Tibial nerve (tissue), 4 donors: Measurements from ENCODE around the gene SYK. TPM values are rescaled to one million over a fixed set of nuclear protein-coding genes. Genes with fewer than 3 reads are reported as not detected.

Source experiments
- DNase-seq, 2 donors: peaks; one replicate each; pipeline ENCODE4 v3.0.0-alpha.2; 2019; ENCODE audit warnings: low spot score in 2 of 2
- H3K27ac ChIP-seq, 4 donors: fragments of 200-600 bp; sonication (generic) in 3 of 4; one replicate each; pipeline ENCODE4 v1.5.1; 2017 to 2019; ENCODE audit warnings: mild to moderate bottlenecking in 1 of 4
- H3K27me3 ChIP-seq, 2 donors: fragments of 200-600 bp; sonication (generic) in 1 of 2; one replicate each; pipeline versions ENCODE4 v1.5.1 to v1.6.0; 2017 to 2019
- H3K36me3 ChIP-seq, 3 donors: fragments of 200-600 bp; sonication (generic); one replicate each; pipeline ENCODE4 v1.5.1; 2018 to 2019
- H3K4me1 ChIP-seq, 4 donors: fragments of 200-600 bp; sonication (generic) in 3 of 4; one replicate each; pipeline ENCODE4 v1.5.1; 2017 to 2019
- H3K4me3 ChIP-seq, 4 donors: fragments of 200-600 bp; sonication (generic) in 3 of 4; one replicate each; pipeline ENCODE4 v1.5.1; 2017 to 2019; ENCODE audit warnings: mild to moderate bottlenecking in 1 of 4, moderate library complexity in 1 of 4
- H3K9me3 ChIP-seq, 4 donors: fragments of 200-600 bp; sonication (generic) in 3 of 4; one replicate each; pipeline ENCODE4 v1.5.1; 2017 to 2019
- CTCF ChIP-seq, 5 experiments: fragments of 200-600 bp in 3 of 5; fragments of 450-650 bp in 2 of 5; sonication (generic) in 3 of 5; IDR thresholded peaks; one replicate each; pipeline ENCODE4 v1.5.1; 2016 to 2019; ENCODE audit warnings: antibody characterized with exemption in 5 of 5, mild to moderate bottlenecking in 3 of 5, moderate library complexity in 2 of 5
- EP300 ChIP-seq, 2 donors: sonication (generic); formaldehyde crosslinking; IDR thresholded peaks; one replicate each; pipeline ENCODE4 v1.6.1; 2017; ENCODE audit warnings: antibody characterized with exemption in 2 of 2, mild to moderate bottlenecking in 1 of 2
- POLR2A ChIP-seq, 2 donors: fragments of 450-650 bp; IDR thresholded peaks; one replicate each; pipeline ENCODE4 v1.6.1; 2017; ENCODE audit warnings: antibody characterized with exemption in 2 of 2, mild to moderate bottlenecking in 2 of 2, moderate library complexity in 2 of 2
- WGBS, 2 donors: methylation state at CpG; one replicate each; pipeline ENCODE4 v1.1.5; 2018; 5-methylcytosine and 5-hydroxymethylcytosine counted together
- total RNA-seq, 4 donors: library from RNA; depleted of rRNA; stranded (reverse); fragments of >200 nt; gene quantifications; one replicate each; pipeline ENCODE4 v1.1.0, GENCODE V29; 2016

SYK gene
- total RNA-seq, 4 donors from 2014 or later = 8.0 to 20.7 (median 13.2) TPM

- H3K9me3 ChIP-seq = no peaks in the 10 kb centered on the region
- H3K27me3 ChIP-seq = no peaks in the 10 kb centered on the region
- no peaks in the 10 kb centered on the region for H3K4me1 ChIP-seq
- peaks cover 0 to 30% (median 0%) of the 10 kb centered on the region in 3 donors for H3K36me3 ChIP-seq
- WGBS, 2 donors = 62 to 78% methylated on average over 5 of the region's 5 CpGs
- no peak for DNase-seq
- no peak overlapping the region for H3K4me3 ChIP-seq
- no peak overlapping the region for H3K27ac ChIP-seq
- TF ChIP-seq CTCF (IDR thresholded peaks at IDR 0.05) (no peak), EP300 (IDR thresholded peaks at IDR 0.05) (no peak), POLR2A (IDR thresholded peaks at IDR 0.05) (no peak)
Measured at GRCh38 chr9:90900130-90900529, 98.5 kb downstream of the SYK start.

GRCh38 chr9:90901933-90902332 is 100.3 kb downstream of the SYK start:
- Histone ChIP-seq H3K9me3 (no peaks in the 10 kb centered on the region), H3K27ac (no peak overlapping the region), H3K27me3 (no peaks in the 10 kb centered on the region), H3K4me3 (no peak overlapping the region), H3K4me1 (no peaks in the 10 kb centered on the region), H3K36me3 (peaks cover 0 to 18% (median 0%) of the 10 kb centered on the region in 3 donors)
- WGBS, 2 donors = 85 to 92% methylated on average over 8 of the region's 8 CpGs
- no peak for DNase-seq
- TF ChIP-seq CTCF (IDR thresholded peaks at IDR 0.05) (no peak), POLR2A (IDR thresholded peaks at IDR 0.05) (no peak)

- H3K9me3 ChIP-seq = no peaks in the 10 kb centered on the region
- no peak overlapping the region for H3K27ac ChIP-seq
- 80% methylated on average over 11 of the region's 11 CpGs for WGBS, 2 donors
- no peaks in the 10 kb centered on the region for H3K27me3 ChIP-seq
- DNase-seq = no peak
- no peak overlapping the region for H3K4me3 ChIP-seq
- peaks cover 0 to 1% (median 0%) of the 10 kb centered on the region in 3 donors for H3K36me3 ChIP-seq
- no peak for TF ChIP-seq CTCF (IDR thresholded peaks at IDR 0.05)
- no peaks in the 10 kb centered on the region for H3K4me1 ChIP-seq
Measured at GRCh38 chr9:90903766-90904424, 102.3 kb downstream of the SYK start.

GRCh38 chr9:90904706-90905478 is 103.3 kb downstream of the SYK start:
- H3K9me3 ChIP-seq = no peaks in the 10 kb centered on the region
- 64 to 79% methylated on average over 12 of the region's 12 CpGs for whole genome bisulfite sequencing, 2 donors
- H3K27ac ChIP-seq = no peak overlapping the region
- TF ChIP-seq CTCF (IDR thresholded peaks at IDR 0.05) (no peak), EP300 (IDR thresholded peaks at IDR 0.05) (no peak), POLR2A (IDR thresholded peaks at IDR 0.05) (no peak)
- no peaks in the 10 kb centered on the region for H3K4me1 ChIP-seq
- H3K36me3 ChIP-seq = no peaks in the 10 kb centered on the region
- H3K27me3 ChIP-seq = no peaks in the 10 kb centered on the region
- H3K4me3 ChIP-seq = no peak overlapping the region
- no peak for DNase-seq

- Histone ChIP-seq H3K9me3 (no peaks in the 10 kb centered on the region), H3K4me3 (no peak overlapping the region), H3K36me3 (no peaks in the 10 kb centered on the region), H3K27ac (no peak overlapping the region), H3K4me1 (no peaks in the 10 kb centered on the region), H3K27me3 (no peaks in the 10 kb centered on the region)
- DNase-seq = no peak
- 93 to 95% methylated on average over 3 of the region's 3 CpGs for WGBS, 2 donors
- no peak for TF ChIP-seq POLR2A (IDR thresholded peaks at IDR 0.05)
- TF ChIP-seq CTCF (IDR thresholded peaks at IDR 0.05) = no peak
- TF ChIP-seq EP300 (IDR thresholded peaks at IDR 0.05) = no peak
Measured at GRCh38 chr9:90905822-90906221, 104.2 kb downstream of the SYK start.
